Hepatocyte (in vitro differentiated cells): Measurements from ENCODE around the gene TMEM108.

ENCODE experiments used
- CTCF ChIP-seq: fragments of 200-600 bp; sonication (generic); IDR thresholded peaks from 2 replicates; pipeline ENCODE4 v1.5.1; 2016; ENCODE audit warnings: antibody characterized with exemption, mild to moderate bottlenecking; ENCODE audit not compliant: poor library complexity
- EZH2 ChIP-seq: fragments of 200-600 bp; sonication (generic); IDR thresholded peaks from 2 replicates; pipeline ENCODE4 v1.6.1; 2016; ENCODE audit warnings: antibody characterized with exemption, mild to moderate bottlenecking, borderline replicate concordance
- EZH2phosphoT487 ChIP-seq: fragments of 200-600 bp; sonication (generic); IDR thresholded peaks from one replicate; pipeline ENCODE4 v1.6.1; 2018; ENCODE audit warnings: antibody characterized with exemption, mild to moderate bottlenecking, low read depth, moderate library complexity; ENCODE audit not compliant: unreplicated experiment, severe bottlenecking

DNA sequence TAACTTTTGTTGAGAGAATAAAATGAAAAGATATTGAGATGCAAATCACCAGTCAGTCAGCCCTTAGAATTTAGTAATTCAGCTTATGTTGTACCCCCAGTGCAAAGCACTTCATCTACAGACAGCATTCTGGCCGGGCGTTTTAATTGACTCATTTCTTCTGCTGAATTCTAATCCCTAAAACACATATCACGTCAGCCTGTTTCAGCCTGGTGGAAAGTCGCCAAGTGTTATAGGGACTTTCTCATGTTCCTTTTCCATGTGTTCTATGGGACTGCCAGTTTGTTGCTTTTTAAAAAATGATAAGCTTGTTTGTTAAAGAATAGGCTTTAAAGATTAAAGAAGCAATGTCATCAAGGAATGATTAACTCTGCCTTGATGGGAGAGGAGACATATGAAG is 192.0 kb downstream of the TMEM108 start:
- TF ChIP-seq CTCF (no peak), EZH2phosphoT487 (no peak), EZH2 (no peak)
